Neural progenitor cell (in vitro differentiated cells): ENCODE measurements around the gene FTH1.

Experiments used
- CTCF ChIP-seq: fragments of 200-600 bp; sonication (generic); IDR thresholded peaks from 2 replicates; pipeline ENCODE4 v1.5.1; 2017; ENCODE audit warnings: antibody characterized with exemption, mild to moderate bottlenecking
- EZH2 ChIP-seq: fragments of 200-600 bp; sonication (generic); IDR thresholded peaks from 2 replicates; pipeline ENCODE4 v1.6.1; 2017; ENCODE audit warnings: antibody characterized with exemption, mild to moderate bottlenecking, moderate library complexity

GRCh38 chr11:62000539-62001446, 33.4 kb upstream of the FTH1 start:
- TF ChIP-seq CTCF (no peak), EZH2 (no peak)
